Liver (tissue), 9 donors: Measurements from ENCODE around the gene PTK7. TPM values are rescaled to one million over a fixed set of nuclear protein-coding genes. Genes with fewer than 3 reads are reported as not detected.

ENCODE experiments used
- DNase-seq: peaks from one replicate; pipeline ENCODE4 v3.0.0-alpha.2; 2017; ENCODE audit warnings: low spot score
- H3K27ac ChIP-seq, 2 donors: one replicate each; pipeline ENCODE4 v1.7.0; 2013; ENCODE audit warnings: inconsistent platforms in 2 of 2, low read length in 2 of 2, control low read depth in 1 of 2, low read depth in 1 of 2, mild to moderate bottlenecking in 1 of 2
- H3K27me3 ChIP-seq, 4 donors: one replicate each; pipeline versions ENCODE4 v1.6.1 to v1.7.0; 2013; ENCODE audit warnings: low read length in 3 of 4, inconsistent platforms in 1 of 4, mild to moderate bottlenecking in 1 of 4, moderate library complexity in 1 of 4; ENCODE audit not compliant: control insufficient read depth in 4 of 4, insufficient read depth in 4 of 4
- H3K36me3 ChIP-seq, 4 donors: one replicate each; pipeline versions ENCODE4 v1.6.1 to v1.7.0; 2013; ENCODE audit warnings: low read length in 3 of 4, mild to moderate bottlenecking in 3 of 4, low read depth in 1 of 4, moderate library complexity in 1 of 4; ENCODE audit not compliant: control insufficient read depth in 4 of 4, insufficient read depth in 3 of 4
- H3K4me1 ChIP-seq, 4 donors: one replicate each; pipeline versions ENCODE4 v1.6.1 to v1.7.0; 2013; ENCODE audit warnings: low read length in 3 of 4, mild to moderate bottlenecking in 3 of 4, moderate library complexity in 1 of 4; ENCODE audit not compliant: control insufficient read depth in 4 of 4, insufficient read depth in 4 of 4
- H3K4me3 ChIP-seq, 3 donors: one replicate each; pipeline versions ENCODE4 v1.6.1 to v1.7.0; 2013; ENCODE audit warnings: low read length in 3 of 3, control low read depth in 1 of 3, low read depth in 1 of 3, mild to moderate bottlenecking in 1 of 3
- H3K9ac ChIP-seq, 2 donors: one replicate each; pipeline ENCODE4 v1.7.0; 2013; ENCODE audit warnings: low read length in 2 of 2, mild to moderate bottlenecking in 2 of 2, moderate library complexity in 2 of 2, control low read depth in 1 of 2, low read depth in 1 of 2
- H3K9me3 ChIP-seq, 4 donors: one replicate each; pipeline versions ENCODE4 v1.6.1 to v1.7.0; 2013; ENCODE audit warnings: low read length in 3 of 4; ENCODE audit not compliant: control insufficient read depth in 4 of 4
- ATF3 ChIP-seq: IDR thresholded peaks from 2 replicates; pipeline ENCODE4 v1.6.1; 2016; ENCODE audit warnings: antibody characterized with exemption
- CTCF ChIP-seq: fragments of 150-350 bp; IDR thresholded peaks from 2 replicates; pipeline ENCODE4 v1.5.1; 2017; ENCODE audit warnings: improper control_type of control experiment, low read depth, low read length; ENCODE audit not compliant: missing input control
- FOXA2 ChIP-seq: IDR thresholded peaks from 2 replicates; pipeline ENCODE4 v1.6.1; 2016; ENCODE audit warnings: antibody characterized with exemption
- HNF4A ChIP-seq, 2 donors: conservative IDR thresholded peaks; 2 replicates each; pipeline ENCODE4 v1.6.1; 2016; ENCODE audit warnings: antibody characterized with exemption in 2 of 2, mild to moderate bottlenecking in 2 of 2
- HNF4G ChIP-seq: IDR thresholded peaks from 2 replicates; pipeline ENCODE4 v1.6.1; 2016; ENCODE audit warnings: antibody characterized with exemption
- JUND ChIP-seq, 2 donors: IDR thresholded peaks; 2 replicates each; pipeline ENCODE4 v1.6.1; 2016; ENCODE audit warnings: antibody characterized with exemption in 2 of 2
- MAX ChIP-seq: IDR thresholded peaks from 2 replicates; pipeline ENCODE4 v1.6.1; 2016; ENCODE audit warnings: antibody characterized with exemption
- NR2F2 ChIP-seq: IDR thresholded peaks from 2 replicates; pipeline ENCODE4 v1.6.1; 2016; ENCODE audit warnings: antibody characterized with exemption
- TAF1 ChIP-seq: conservative IDR thresholded peaks from 2 replicates; pipeline ENCODE4 v1.6.1; 2016; ENCODE audit warnings: antibody characterized with exemption, mild to moderate bottlenecking
- YY1 ChIP-seq: IDR thresholded peaks from 2 replicates; pipeline ENCODE4 v1.6.1; 2016; ENCODE audit warnings: antibody characterized with exemption, mild to moderate bottlenecking
- ZBTB33 ChIP-seq: IDR thresholded peaks from 2 replicates; pipeline ENCODE4 v1.6.1; 2016; ENCODE audit warnings: antibody characterized with exemption
- WGBS: extraction: QIAGEN DNeasy Blood & Tissue Kit; methylation state at CpG from one replicate; pipeline ENCODE4 v1.1.7; 2013; 5-methylcytosine and 5-hydroxymethylcytosine counted together
- polyA plus RNA-seq, 2 donors: library from polyadenylated mRNA; stranded (reverse) in 1 of 2; unstranded in 1 of 2; fragments of 200-250 nt in 1 of 2; fragments of >200 nt in 1 of 2; fragmentation: Nextera tagmentation in 1 of 2; extraction: Ambion mirVana in 1 of 2; gene quantifications; one replicate each; pipeline versions ENCODE4 v1.2.1 to v1.2.3, GENCODE V29; 2013 to 2015
- total RNA-seq, 2 donors: library from RNA; depleted of rRNA; stranded (reverse); fragments of >200 nt; gene quantifications; one replicate each; pipeline ENCODE4 v1.2.3, GENCODE V29; 2014
- donor health status: healthy.
- donor health status: healthy.
- donor health status: healthy.
- donor health status: healthy.
- donor health status: healthy.

Gene PTK7
- total and polyA plus RNA-seq, 4 donors, result 0.67 to 10.5 (median 1.3) TPM

GRCh38 chr6:43174263-43175112, 98.4 kb downstream of the PTK7 start (continued):
- TF ChIP-seq MAX, result no peak
- no peak for TF ChIP-seq ATF3
- TF ChIP-seq ZBTB33, result no peak
- TF ChIP-seq JUND (IDR thresholded peaks at IDR 0.05), result peak; percentile 72 to 86
- peak; percentile 27 to 33 for TF ChIP-seq HNF4A (conservative IDR thresholded peaks at IDR 0.05)
- TF ChIP-seq FOXA2, result peak; percentile 0
- TF ChIP-seq YY1, result peak; percentile 81
- TF ChIP-seq NR2F2, result peak; percentile 66

GRCh38 chr6:43175676-43176422, 99.7 kb downstream of the PTK7 start:
- WGBS, result 95% methylated on average over 11 of the region's 11 CpGs
- Histone ChIP-seq H3K9me3 (no peaks in the 10 kb centered on the region), H3K36me3 (peaks cover 18 to 38% (median 34%) of the 10 kb centered on the region in 4 donors), H3K9ac (no peak overlapping the region), H3K27me3 (no peaks in the 10 kb centered on the region), H3K4me3 (no peak overlapping the region), H3K27ac (peak overlapping the region; percentile 3 to 37), H3K4me1 (peaks cover 3 to 26% (median 18%) of the 10 kb centered on the region in 4 donors)
- DNase-seq, result no peak
- TF ChIP-seq NR2F2 (no peak), FOXA2 (no peak), HNF4G (no peak), CTCF (no peak), ATF3 (no peak), ZBTB33 (no peak), TAF1 (no peak), MAX (no peak)
